NCI-H446 treated with DMSO at 0.1 percent for 48 hours (cell line): ENCODE data around the gene SRRT.

ENCODE experiments used
- DNase-seq: peaks from one replicate; lab custom pipeline; 2025; lab: John Stamatoyannopoulos, UW

Gene SRRT

DNA sequence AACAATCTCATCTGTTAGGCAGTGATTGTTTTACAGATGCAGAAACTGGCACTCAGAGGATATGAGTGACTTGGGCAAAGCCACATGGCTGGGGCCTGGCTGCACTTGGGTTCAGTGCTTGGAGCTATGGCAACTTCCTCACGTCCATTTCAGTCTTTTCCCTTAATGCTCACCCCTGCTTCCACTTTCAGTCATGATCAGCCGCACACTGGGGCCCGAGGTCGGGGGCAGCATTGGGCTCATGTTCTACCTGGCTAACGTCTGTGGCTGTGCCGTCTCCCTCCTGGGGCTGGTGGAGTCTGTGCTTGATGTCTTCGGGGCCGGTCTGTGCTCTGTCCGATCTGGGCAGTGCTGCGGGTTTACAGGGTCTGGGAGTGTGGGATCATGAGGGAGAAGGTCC is 19.4 kb upstream of the SRRT start:
- no peak for DNase-seq

DNA sequence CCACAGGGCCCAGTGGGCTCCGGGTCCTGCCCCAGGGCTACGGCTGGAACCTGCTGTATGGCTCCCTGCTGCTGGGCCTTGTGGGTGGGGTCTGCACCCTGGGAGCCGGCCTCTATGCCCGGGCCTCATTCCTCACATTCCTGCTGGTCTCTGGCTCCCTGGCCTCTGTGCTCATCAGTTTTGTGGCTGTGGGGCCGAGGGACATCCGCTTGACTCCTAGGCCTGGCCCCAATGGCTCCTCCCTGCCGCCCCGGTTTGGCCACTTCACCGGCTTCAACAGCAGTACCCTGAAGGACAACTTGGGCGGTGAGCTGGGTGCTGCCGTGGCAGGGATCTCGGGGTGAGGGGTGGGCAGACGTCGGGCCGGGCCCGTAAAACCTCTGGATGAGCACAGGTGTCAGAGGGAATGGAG is 18.0 kb upstream of the SRRT start:
- DNase-seq, result no peak

- DNase-seq, result no peak
Observed at GRCh38 chr7:100859856-100860255, 15.0 kb upstream of the SRRT start.

DNA sequence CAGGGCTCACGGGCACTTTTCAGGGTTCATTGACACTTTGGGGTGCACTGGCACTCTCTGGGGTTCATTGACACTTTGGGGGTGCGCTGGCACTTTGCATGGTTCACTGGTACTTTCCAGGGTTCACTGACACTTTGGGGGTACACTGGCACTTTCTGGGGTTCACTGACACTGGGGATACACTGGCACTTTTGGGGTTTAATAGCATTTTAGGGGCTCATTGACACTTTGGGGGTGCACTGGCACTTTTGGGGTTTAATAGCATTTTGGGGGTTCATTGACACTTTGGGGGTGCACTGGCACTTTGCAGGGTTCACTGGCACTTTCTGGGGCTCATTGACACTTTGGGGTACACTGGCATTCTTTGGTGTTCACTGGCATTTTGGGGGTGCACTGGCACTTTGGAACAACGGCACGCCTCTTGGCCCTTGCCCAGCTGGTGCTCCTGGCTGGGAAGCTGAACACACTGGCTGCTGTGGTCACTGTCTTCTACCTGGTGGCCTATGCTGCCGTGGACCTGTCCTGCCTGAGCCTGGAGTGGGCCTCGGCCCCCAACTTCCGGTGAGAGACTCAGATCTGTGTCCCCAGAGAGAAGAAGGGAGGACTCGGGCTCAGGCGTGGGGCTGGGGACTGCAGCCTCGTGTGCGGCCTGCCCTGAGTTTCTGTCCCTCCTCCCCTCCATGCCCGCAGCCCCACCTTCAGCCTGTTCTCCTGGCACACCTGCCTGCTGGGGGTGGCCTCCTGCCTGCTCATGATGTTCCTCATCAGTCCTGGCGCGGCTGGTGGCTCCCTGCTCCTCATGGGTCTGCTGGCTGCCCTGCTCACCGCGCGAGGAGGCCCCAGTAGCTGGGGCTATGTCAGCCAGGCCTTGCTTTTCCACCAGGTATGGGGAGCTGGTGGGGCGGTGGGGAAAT is 13.9 kb upstream of the SRRT start:
- no peak for DNase-seq

DNA sequence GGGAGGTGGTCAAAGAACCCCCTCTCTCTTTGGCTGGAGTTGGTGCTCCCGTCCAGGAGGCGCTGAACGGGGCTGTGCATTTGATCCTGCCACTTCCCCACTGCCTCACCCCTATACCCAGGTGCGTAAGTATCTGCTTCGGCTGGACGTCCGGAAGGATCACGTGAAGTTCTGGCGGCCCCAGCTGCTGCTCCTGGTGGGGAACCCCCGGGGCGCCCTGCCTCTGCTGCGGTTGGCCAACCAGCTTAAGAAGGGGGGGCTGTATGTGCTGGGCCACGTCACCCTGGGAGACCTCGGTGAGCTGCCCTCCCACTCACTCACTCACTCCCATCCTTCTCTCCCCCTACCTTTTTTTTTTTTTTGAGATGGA is 13.3 kb upstream of the SRRT start:
- no peak for DNase-seq

DNA sequence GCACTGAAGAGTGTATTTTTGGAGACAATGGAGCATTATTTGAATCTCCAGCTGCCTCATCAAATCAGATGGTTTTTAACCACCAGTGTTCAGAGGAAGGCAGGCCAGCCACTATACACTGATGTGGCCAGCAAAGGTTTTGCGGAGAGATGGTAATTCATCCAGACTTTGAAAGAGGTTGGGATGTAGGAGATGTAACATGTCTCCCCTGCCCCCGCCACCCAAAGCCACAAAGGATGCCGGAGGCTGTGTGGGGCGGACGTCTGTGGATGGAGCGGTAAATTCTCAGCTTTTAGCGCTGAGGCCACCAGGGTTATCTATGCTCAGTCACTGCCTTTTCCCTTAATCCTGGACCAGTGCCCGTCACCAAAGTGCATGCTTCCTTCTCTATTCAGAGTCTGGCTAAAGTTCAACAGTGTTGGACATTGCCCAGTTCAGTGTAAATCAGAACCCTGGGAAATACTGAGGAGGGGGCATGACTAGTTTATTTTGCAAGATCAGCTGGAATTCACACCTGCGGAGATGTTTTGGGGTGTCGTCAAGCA is 11.4 kb upstream of the SRRT start:
- no peak for DNase-seq

- no peak for DNase-seq
Observed at GRCh38 chr7:100864263-100864845, 10.5 kb upstream of the SRRT start.

GRCh38 chr7:100865372-100865911 is 9.5 kb upstream of the SRRT start:
- no peak for DNase-seq

GRCh38 chr7:100865938-100866728 is 8.8 kb upstream of the SRRT start:
- DNase-seq, result peak; percentile 51

DNA sequence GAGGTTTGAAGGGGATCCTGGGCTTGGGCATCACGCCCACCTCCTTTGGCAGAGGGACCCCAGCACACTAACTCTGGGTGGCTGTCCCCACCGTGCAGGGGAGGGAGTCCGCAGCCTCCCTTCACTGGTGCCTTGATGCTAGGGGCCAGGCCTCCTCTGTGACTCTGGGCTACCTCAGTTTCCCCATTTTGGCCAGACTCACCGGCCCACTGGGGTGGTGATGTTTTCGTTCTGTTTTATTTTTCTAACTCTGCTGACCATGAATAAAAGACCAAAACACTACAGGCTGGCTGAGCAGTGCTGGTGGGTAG is 8.2 kb upstream of the SRRT start:
- no peak for DNase-seq

GRCh38 chr7:100867040-100867775 is 7.7 kb upstream of the SRRT start, which contains the start of gene TRIP6:
Gene TRIP6 (plus strand): TSS chr7:100867387. CDS start chr7:100867498, 111 bp downstream.
- no peak for DNase-seq

GRCh38 chr7:100867776-100868485 is 7.0 kb upstream of the SRRT start:
- DNase-seq, result no peak

- no peak for DNase-seq
Observed at GRCh38 chr7:100873599-100874299, 1.2 kb upstream of the SRRT start.

GRCh38 chr7:100874300-100874576 is 665 bp upstream of the SRRT start:
- no peak for DNase-seq

DNA sequence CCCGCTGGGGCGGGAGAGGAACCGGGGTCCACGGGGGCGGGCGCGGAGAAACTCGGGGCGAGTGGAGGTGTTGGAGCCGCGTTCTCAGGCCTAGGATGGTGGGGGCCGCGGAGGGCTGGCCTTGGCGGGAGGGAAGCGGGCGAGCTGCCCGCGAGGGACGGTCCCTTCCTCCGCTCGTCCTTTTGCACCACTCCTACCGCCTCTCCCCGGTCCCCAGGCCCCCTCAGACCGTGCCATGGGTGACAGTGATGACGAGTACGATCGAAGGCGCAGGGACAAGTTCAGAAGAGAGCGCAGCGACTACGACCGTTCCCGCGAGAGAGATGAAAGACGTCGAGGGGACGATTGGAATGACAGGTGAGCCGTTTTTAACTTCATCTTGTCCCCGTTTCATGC is 451 bp downstream of the SRRT start:
- no peak for DNase-seq

GRCh38 chr7:100878013-100878412 is 3.1 kb downstream of the SRRT start:
- DNase-seq, result no peak

- no peak for DNase-seq
Observed at GRCh38 chr7:100878685-100879084, 3.8 kb downstream of the SRRT start.

- DNase-seq, result no peak
Observed at GRCh38 chr7:100879685-100880261, 4.9 kb downstream of the SRRT start.

GRCh38 chr7:100880645-100881044 is 5.7 kb downstream of the SRRT start:
- no peak for DNase-seq

DNA sequence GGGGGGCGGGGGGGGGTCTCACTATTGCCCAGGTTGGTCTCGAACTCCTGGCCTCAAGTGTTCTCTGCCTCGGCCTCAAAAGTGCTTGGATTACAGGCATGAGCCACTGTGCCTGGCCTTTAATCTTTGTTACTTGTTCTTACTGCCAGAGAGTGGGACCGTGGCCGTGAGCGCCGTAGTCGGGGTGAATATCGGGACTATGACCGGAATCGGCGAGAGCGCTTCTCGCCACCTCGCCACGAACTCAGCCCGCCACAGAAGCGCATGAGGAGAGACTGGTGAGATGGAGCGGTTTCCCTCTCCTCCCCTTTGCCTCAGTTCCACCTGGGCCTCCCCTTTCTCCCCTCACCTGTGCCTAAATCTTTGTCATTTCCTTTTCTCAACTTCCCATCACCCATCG is 6.2 kb downstream of the SRRT start:
- DNase-seq, result no peak
